ENCODE results near the gene MVP. TPM values are rescaled to one million over a fixed set of nuclear protein-coding genes. Genes with fewer than 3 reads are reported as not detected.
A peak's percentile ranks its signal among the peaks of the same experiment; 100 is the strongest.

Gene MVP
- total and polyA plus RNA-seq, 2 donors (not counting 1 experiment from before 2014, with no cell fraction given) = 109 to 121 TPM

DNA sequence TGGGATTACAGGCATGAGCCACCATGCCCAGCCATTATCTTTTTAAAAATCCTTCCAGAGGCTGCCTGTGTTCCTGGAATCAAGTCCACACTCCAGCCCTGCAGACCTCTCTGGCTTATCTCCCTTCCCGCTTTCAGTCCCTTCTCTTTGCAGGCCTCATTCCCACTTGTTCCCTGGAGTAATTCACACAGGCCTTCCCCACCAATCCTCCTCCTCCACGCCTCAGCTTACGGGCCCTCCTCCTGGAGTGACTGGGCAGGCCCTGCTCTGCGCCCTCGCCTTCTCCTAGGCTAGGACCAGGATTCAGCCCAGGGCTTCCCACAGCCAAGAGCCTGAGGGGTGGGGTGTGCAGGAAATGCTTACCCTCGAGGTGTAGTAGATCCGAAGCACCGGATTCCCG lies 40.0 kb downstream of the MVP start:
- H3K27ac Mint-ChIP-seq = no peak overlapping the region
- peaks cover 4 to 25% of the 10 kb centered on the region in 2 experiments for H3K36me3 ChIP-seq (replicated peaks in 1 of 2; ENCODE audit: control extremely low read depth in 1 of 2, control insufficient read depth in 1 of 2, extremely low read depth in 1 of 2, insufficient read depth in 2 of 2, low read length in 1 of 2)
- no peak overlapping the region for H3K4me2 ChIP-seq (replicated peaks; ENCODE audit: low read depth, low read length, poor library complexity, severe bottlenecking)
- no peak for DNase-seq
- ChIA-PET CTCF (interaction anchor here (0.5 kb wide), 1 partner anchor 11 kb away, joined by 3 read pairs; no protein-coding TSS in a partner anchor), POLR2A (interaction anchor here (0.6 kb wide), 1 partner anchor 54 kb away, joined by 4 read pairs; the partner anchor contains the start of gene MAZ)
- H3K4me3 ChIP-seq (ENCODE audit: control extremely low read depth in 1 of 5, extremely low read depth in 1 of 5, insufficient read depth in 1 of 5, low read depth in 2 of 5, low read length in 4 of 5) = no peak overlapping the region
- H3K79me2 ChIP-seq (ENCODE audit: control insufficient read depth, insufficient read depth, low read length) = peaks cover 16% of the 10 kb centered on the region
- H3K9ac ChIP-seq (ENCODE audit: low read length) = no peak overlapping the region
- H3K4me1 Mint-ChIP-seq = peaks cover 21% of the 10 kb centered on the region
- intact Hi-C loops (cut with micrococcal nuclease) = loop anchor here (5.0 to 10.0 kb wide), 2 partner anchors 113 to 535 kb away; partner anchors contain the start of genes C16orf54 and ZNF48
- no peaks in the 10 kb centered on the region for H3K27me3 ChIP-seq (replicated peaks in 1 of 4; ENCODE audit: control extremely low read depth in 1 of 4, control insufficient read depth in 3 of 4, insufficient read depth in 4 of 4, low read length in 3 of 4)
- TF ChIP-seq EZH2 (IDR thresholded peaks at IDR 0.05; ENCODE audit: borderline replicate concordance, insufficient read depth, low read depth, low read length, poor library complexity, severe bottlenecking) = no peak
- TF ChIP-seq, protein P1, sequence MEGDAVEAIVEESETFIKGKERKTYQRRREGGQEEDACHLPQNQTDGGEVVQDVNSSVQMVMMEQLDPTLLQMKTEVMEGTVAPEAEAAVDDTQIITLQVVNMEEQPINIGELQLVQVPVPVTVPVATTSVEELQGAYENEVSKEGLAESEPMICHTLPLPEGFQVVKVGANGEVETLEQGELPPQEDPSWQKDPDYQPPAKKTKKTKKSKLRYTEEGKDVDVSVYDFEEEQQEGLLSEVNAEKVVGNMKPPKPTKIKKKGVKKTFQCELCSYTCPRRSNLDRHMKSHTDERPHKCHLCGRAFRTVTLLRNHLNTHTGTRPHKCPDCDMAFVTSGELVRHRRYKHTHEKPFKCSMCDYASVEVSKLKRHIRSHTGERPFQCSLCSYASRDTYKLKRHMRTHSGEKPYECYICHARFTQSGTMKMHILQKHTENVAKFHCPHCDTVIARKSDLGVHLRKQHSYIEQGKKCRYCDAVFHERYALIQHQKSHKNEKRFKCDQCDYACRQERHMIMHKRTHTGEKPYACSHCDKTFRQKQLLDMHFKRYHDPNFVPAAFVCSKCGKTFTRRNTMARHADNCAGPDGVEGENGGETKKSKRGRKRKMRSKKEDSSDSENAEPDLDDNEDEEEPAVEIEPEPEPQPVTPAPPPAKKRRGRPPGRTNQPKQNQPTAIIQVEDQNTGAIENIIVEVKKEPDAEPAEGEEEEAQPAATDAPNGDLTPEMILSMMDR (IDR thresholded peaks at IDR 0.05) = no peak
- H3K4me3 Mint-ChIP-seq = peak overlapping the region; percentile 96
- no peak overlapping the region for H2AFZ ChIP-seq (ENCODE audit: insufficient read depth, low read depth, low read length, poor library complexity, severe bottlenecking)
- WGBS (ENCODE audit: insufficient coverage) = 96% methylated on average over 7 of the region's 9 CpGs
- H3K4me1 ChIP-seq (ENCODE audit: control insufficient read depth in 2 of 2, insufficient read depth in 2 of 2, low read length in 2 of 2) = peaks cover 14 to 19% of the 10 kb centered on the region in 2 donors
- H3K9me3 ChIP-seq (ENCODE audit: control extremely low read depth in 1 of 3, control insufficient read depth in 2 of 3, insufficient read depth in 1 of 3, low read length in 2 of 3) = peaks cover 0 to 4% (median 0%) of the 10 kb centered on the region in 3 donors
- H3K27ac ChIP-seq (ENCODE audit: low read length in 2 of 2) = no peak overlapping the region
- no peaks in the 10 kb centered on the region for H3K9me3 Mint-ChIP-seq (ENCODE audit: insufficient read depth)
- peaks cover 8% of the 10 kb centered on the region for H4K20me1 ChIP-seq (ENCODE audit: control insufficient read depth, insufficient read depth, low read length, poor library complexity, severe bottlenecking)
- no peak for ATAC-seq (ENCODE audit: low read depth)
- no peaks in the 10 kb centered on the region for H3K27me3 Mint-ChIP-seq

DNA sequence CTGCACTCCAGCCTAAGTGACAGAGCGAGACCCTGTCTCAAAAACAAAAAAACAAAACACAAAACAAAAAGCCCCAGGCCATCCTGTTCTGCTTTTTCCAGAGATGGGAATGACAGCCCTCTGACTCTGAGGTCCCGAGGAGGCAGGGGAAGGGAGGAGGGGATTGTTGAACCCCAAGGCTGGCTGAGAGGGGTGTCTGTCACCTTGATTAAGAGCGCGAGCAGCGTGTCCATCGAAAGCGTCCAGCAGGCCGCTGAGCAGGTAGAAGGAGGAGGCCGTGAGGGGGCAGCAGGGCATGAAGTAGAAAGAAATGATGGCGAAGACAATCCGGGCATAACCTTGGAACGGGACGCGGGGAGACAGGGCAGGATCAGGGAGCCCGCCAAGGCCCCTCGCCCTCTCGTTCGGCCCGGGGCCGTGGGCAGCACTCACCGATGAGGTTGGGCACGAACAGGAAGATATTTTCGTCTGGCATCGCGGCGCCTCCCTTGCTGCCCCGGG lies 42.2 kb downstream of the MVP start:
- TF ChIP-seq, protein P1 (IDR thresholded peaks at IDR 0.05) = no peak
- no peak for TF ChIP-seq EZH2 (IDR thresholded peaks at IDR 0.05; ENCODE audit: borderline replicate concordance, insufficient read depth, low read depth, low read length, poor library complexity, severe bottlenecking)
- H3K4me2 ChIP-seq (replicated peaks; ENCODE audit: low read depth, low read length, poor library complexity, severe bottlenecking) = peak overlapping the region; percentile 89
- peaks cover 8% of the 10 kb centered on the region for H4K20me1 ChIP-seq (ENCODE audit: control insufficient read depth, insufficient read depth, low read length, poor library complexity, severe bottlenecking)
- Mint-ChIP-seq H3K27me3 (no peaks in the 10 kb centered on the region), H3K27ac (peak overlapping the region; percentile 99), H3K4me1 (peaks cover 21% of the 10 kb centered on the region), H3K9me3 (ENCODE audit: insufficient read depth) (no peaks in the 10 kb centered on the region), H3K4me3 (peak overlapping the region; percentile 96)
- DNase-seq (no peak), ATAC-seq (ENCODE audit: low read depth) (no peak)
- intact Hi-C loops (cut with micrococcal nuclease) = loop anchor here (5.0 to 10.0 kb wide), 2 partner anchors 115 to 532 kb away; partner anchors contain the start of genes C16orf54 and ZNF48
- peak overlapping the region; percentile 78 for H2AFZ ChIP-seq (ENCODE audit: insufficient read depth, low read depth, low read length, poor library complexity, severe bottlenecking)
- peak overlapping the region in 1 of 2 donors; percentile 96 for H3K27ac ChIP-seq (ENCODE audit: low read length in 2 of 2)
- H3K4me1 ChIP-seq (ENCODE audit: control insufficient read depth in 2 of 2, insufficient read depth in 2 of 2, low read length in 2 of 2) = peaks cover 14 to 19% of the 10 kb centered on the region in 2 donors
- H3K4me3 ChIP-seq (ENCODE audit: control extremely low read depth in 1 of 5, extremely low read depth in 1 of 5, insufficient read depth in 1 of 5, low read depth in 2 of 5, low read length in 4 of 5) = peak overlapping the region; percentile 67 to 92 (median 81)
- peaks cover 16% of the 10 kb centered on the region for H3K79me2 ChIP-seq (ENCODE audit: control insufficient read depth, insufficient read depth, low read length)
- WGBS (ENCODE audit: insufficient coverage) = under 1% methylated on average over 26 of the region's 27 CpGs
- H3K27me3 ChIP-seq (replicated peaks in 1 of 4; ENCODE audit: control extremely low read depth in 1 of 4, control insufficient read depth in 3 of 4, insufficient read depth in 4 of 4, low read length in 3 of 4) = no peaks in the 10 kb centered on the region
- peaks cover 0 to 4% (median 0%) of the 10 kb centered on the region in 3 donors for H3K9me3 ChIP-seq (ENCODE audit: control extremely low read depth in 1 of 3, control insufficient read depth in 2 of 3, insufficient read depth in 1 of 3, low read length in 2 of 3)
- POLR2A ChIA-PET = interaction anchor here (1.3 kb wide), 1 partner anchor 99 kb away, joined by 3 read pairs; the partner anchor contains the start of gene TMEM219
- peaks cover 4 to 25% of the 10 kb centered on the region in 2 experiments for H3K36me3 ChIP-seq (replicated peaks in 1 of 2; ENCODE audit: control extremely low read depth in 1 of 2, control insufficient read depth in 1 of 2, extremely low read depth in 1 of 2, insufficient read depth in 2 of 2, low read length in 1 of 2)
- CTCF ChIA-PET = interaction anchor here (0.7 to 1.6 kb wide), 2 partner anchors 14 to 143 kb away, joined by 4 to 6 read pairs; no protein-coding TSS in a partner anchor
- peak overlapping the region; percentile 86 for H3K9ac ChIP-seq (ENCODE audit: low read length)

Data from B cell (primary cell).